Breast epithelium (tissue), 4 donors: Measurements from ENCODE around the gene WDR19. TPM values are rescaled to one million over a fixed set of nuclear protein-coding genes. Genes with fewer than 3 reads are reported as not detected.

Experiments used
- DNase-seq, 2 donors: peaks; one replicate each; pipeline ENCODE4 v3.0.0-alpha.2; 2019; ENCODE audit warnings: low spot score in 2 of 2
- H3K27ac ChIP-seq, 2 donors: fragments of 200-600 bp; sonication (generic) in 1 of 2; one replicate each; pipeline ENCODE4 v1.5.1; 2016 to 2019; ENCODE audit warnings: mild to moderate bottlenecking in 1 of 2
- H3K27me3 ChIP-seq, 2 donors: fragments of 200-600 bp; sonication (generic) in 1 of 2; one replicate each; pipeline versions ENCODE4 v1.5.1 to v1.6.0; 2017 to 2019; ENCODE audit warnings: control low read depth in 1 of 2, mild to moderate bottlenecking in 1 of 2
- H3K36me3 ChIP-seq: fragments of 200-600 bp; one replicate; pipeline ENCODE4 v1.5.1; 2019
- H3K4me1 ChIP-seq, 2 donors: fragments of 200-600 bp; sonication (generic); one replicate each; pipeline ENCODE4 v1.5.1; 2016 to 2019; ENCODE audit warnings: control low read depth in 1 of 2
- H3K4me3 ChIP-seq, 3 donors: fragments of 200-600 bp; sonication (generic); 1 replicate in 2 of 3; 2 replicates in 1 of 3; pipeline ENCODE4 v1.5.1; 2016 to 2019; ENCODE audit warnings: mild to moderate bottlenecking in 3 of 3, moderate library complexity in 2 of 3
- H3K9me3 ChIP-seq, 2 donors: fragments of 200-600 bp; sonication (generic) in 1 of 2; one replicate each; pipeline ENCODE4 v1.5.1; 2016 to 2019; ENCODE audit warnings: control low read depth in 1 of 2
- CTCF ChIP-seq, 3 donors: fragments of 450-650 bp; IDR thresholded peaks; one replicate each; pipeline ENCODE4 v1.5.1; 2016 to 2017; ENCODE audit warnings: antibody characterized with exemption in 3 of 3, mild to moderate bottlenecking in 3 of 3, moderate library complexity in 3 of 3
- POLR2A ChIP-seq: fragments of 450-650 bp; IDR thresholded peaks from one replicate; pipeline ENCODE4 v1.6.1; 2016; ENCODE audit warnings: antibody characterized with exemption, mild to moderate bottlenecking, moderate library complexity
- POLR2AphosphoS5 ChIP-seq, 3 donors: sonication (generic); formaldehyde crosslinking; IDR thresholded peaks; one replicate each; pipeline ENCODE4 v1.6.1; 2017; ENCODE audit warnings: antibody characterized with exemption in 3 of 3
- intact Hi-C: fragments of 100-400 bp; cut with DNase I; formaldehyde crosslinking; loops from one replicate; pipeline ENCODE4 v1.15.1; 2023; ENCODE audit warnings: low total_unique reads
- total RNA-seq, 3 donors: library from RNA; depleted of rRNA; stranded (reverse); fragments of >200 nt; gene quantifications; one replicate each; pipeline ENCODE4 v1.1.0, GENCODE V29; 2016

The WDR19 gene
- total RNA-seq, 3 donors from 2014 or later, result 65.6 to 75.8 (median 66.5) TPM

GRCh38 chr4:39319676-39320075, 137.3 kb downstream of the WDR19 start:
- H3K36me3 ChIP-seq, result no peaks in the 10 kb centered on the region

GRCh38 chr4:39320381-39321115, 138.2 kb downstream of the WDR19 start:
- Histone ChIP-seq H3K27me3 (no peaks in the 10 kb centered on the region), H3K36me3 (no peaks in the 10 kb centered on the region), H3K4me1 (no peaks in the 10 kb centered on the region), H3K27ac (no peak overlapping the region), H3K4me3 (no peak overlapping the region), H3K9me3 (no peaks in the 10 kb centered on the region)
- no peak for DNase-seq
- intact Hi-C loops, result no loop called here
- TF ChIP-seq CTCF (IDR thresholded peaks at IDR 0.05), result no peak
- no peak for TF ChIP-seq POLR2A
- TF ChIP-seq POLR2AphosphoS5 (IDR thresholded peaks at IDR 0.05), result no peak

More at GRCh38 chr4:39319676-39320075, 137.3 kb downstream of the WDR19 start:
- Histone ChIP-seq H3K4me3 (no peak overlapping the region), H3K4me1 (no peaks in the 10 kb centered on the region), H3K9me3 (no peaks in the 10 kb centered on the region), H3K27ac (no peak overlapping the region), H3K27me3 (no peaks in the 10 kb centered on the region)
- TF ChIP-seq CTCF (IDR thresholded peaks at IDR 0.05) (no peak), POLR2AphosphoS5 (IDR thresholded peaks at IDR 0.05) (no peak), POLR2A (no peak)
- intact Hi-C loops, result no loop called here
- DNase-seq, result no peak

- intact Hi-C loops, result no loop called here
- Histone ChIP-seq H3K4me1 (no peaks in the 10 kb centered on the region), H3K9me3 (no peaks in the 10 kb centered on the region), H3K27ac (no peak overlapping the region), H3K27me3 (no peaks in the 10 kb centered on the region), H3K36me3 (no peaks in the 10 kb centered on the region), H3K4me3 (no peak overlapping the region)
- DNase-seq, result no peak
- TF ChIP-seq POLR2A, result no peak
- TF ChIP-seq POLR2AphosphoS5 (IDR thresholded peaks at IDR 0.05), result no peak
- no peak for TF ChIP-seq CTCF (IDR thresholded peaks at IDR 0.05)
Measured at GRCh38 chr4:39323821-39324220, 141.5 kb downstream of the WDR19 start.

- intact Hi-C loops, result no loop called here
Measured at GRCh38 chr4:39324446-39324845, 142.1 kb downstream of the WDR19 start.

More at GRCh38 chr4:39324446-39324845, 142.1 kb downstream of the WDR19 start:
- H3K4me3 ChIP-seq, result no peak overlapping the region
- TF ChIP-seq POLR2A (no peak), POLR2AphosphoS5 (IDR thresholded peaks at IDR 0.05) (no peak), CTCF (IDR thresholded peaks at IDR 0.05) (no peak)
- no peaks in the 10 kb centered on the region for H3K36me3 ChIP-seq
- no peaks in the 10 kb centered on the region for H3K4me1 ChIP-seq
- no peaks in the 10 kb centered on the region for H3K9me3 ChIP-seq
- DNase-seq, result no peak
- no peaks in the 10 kb centered on the region for H3K27me3 ChIP-seq
- H3K27ac ChIP-seq, result no peak overlapping the region
